ENCODE data around the gene HYKK. TPM values are rescaled to one million over a fixed set of nuclear protein-coding genes. Genes with fewer than 3 reads are reported as not detected.

HYKK gene
- total and polyA plus RNA-seq, 9 of the 15 experiments (the other 6 are each of a cell fraction or from before 2014, with no cell fraction given): 1.9 to 6.1 (median 4.3) TPM

- TF ChIP-seq ZBTB49 (CRISPR knock-in tag; IDR thresholded peaks at IDR 0.05; ENCODE audit: borderline replicate concordance): no peak
- TF ChIP-seq PATZ1 (CRISPR knock-in tag; IDR thresholded peaks at IDR 0.05; ENCODE audit: borderline replicate concordance): no peak
- no peak for TF ChIP-seq PHTF2 (CRISPR knock-in tag; IDR thresholded peaks at IDR 0.05)
- TF ChIP-seq MYC (IDR thresholded peaks at IDR 0.05; ENCODE audit: low read depth, low read length): peak; percentile 92
- TF ChIP-seq MYC (CRISPR knock-in tag; IDR thresholded peaks at IDR 0.05; ENCODE audit: borderline replicate concordance, low read depth): 0 out of 2 replicates have a peak, but pooled peaks have one; percentile 69
- TF ChIP-seq TAF7 (tag; IDR thresholded peaks at IDR 0.05): peak; percentile 85
- TF ChIP-seq ZNF589 (CRISPR knock-in tag; IDR thresholded peaks at IDR 0.05; ENCODE audit: low read depth): no peak
- no peak for TF ChIP-seq FOXA1 (IDR thresholded peaks at IDR 0.05; ENCODE audit: borderline replicate concordance)
- no peak for TF ChIP-seq RBM15 (IDR thresholded peaks at IDR 0.05; ENCODE audit: insufficient read depth, low read length)
- no peak for TF ChIP-seq CSDE1 (IDR thresholded peaks at IDR 0.05)
- TF ChIP-seq RFX1 (IDR thresholded peaks at IDR 0.05): no peak
- TF ChIP-seq ZNF124 (CRISPR knock-in tag; IDR thresholded peaks at IDR 0.05): no peak
- TF ChIP-seq GTF2A2 (tag; IDR thresholded peaks at IDR 0.05): no peak
- 0 out of 2 replicates have a peak, but pooled peaks have one; percentile 58 for TF ChIP-seq NR3C1 (CRISPR knock-in tag; IDR thresholded peaks at IDR 0.05)
- no peak for TF ChIP-seq BCLAF1 (IDR thresholded peaks at IDR 0.05; ENCODE audit: borderline replicate concordance in 1 of 2, control insufficient read depth in 1 of 2, low read depth in 2 of 2, low read length in 1 of 2)
- no peak for TF ChIP-seq TFAM (CRISPR knock-in tag; conservative IDR thresholded peaks at IDR 0.05)
- peak; percentile 77; the same call in 1 of the 2 replicates for TF ChIP-seq LCOR (CRISPR knock-in tag; IDR thresholded peaks at IDR 0.05)
- TF ChIP-seq BRF1 (IDR thresholded peaks at IDR 0.05; ENCODE audit: borderline replicate concordance, extremely low read depth, insufficient read length): no peak
- no peak for TF ChIP-seq IRF1 (CRISPR knock-in tag; IDR thresholded peaks at IDR 0.05; ENCODE audit: borderline replicate concordance)
- no peak for TF ChIP-seq TSC22D4 (tag; IDR thresholded peaks at IDR 0.05)
Observed at GRCh38 chr15:78540141-78540870, 32.9 kb downstream of the HYKK start, which contains the start of gene PSMA4 (continued).
